Adrenal gland (tissue), 5 donors: ENCODE data around the gene CDKL2.

Source experiments
- CTCF ChIP-seq, 6 experiments: fragments of 450-650 bp in 4 of 6; fragments of 200-600 bp in 2 of 6; sonication (generic) in 1 of 6; IDR thresholded peaks; 1 replicate in 5 of 6; 2 replicates in 1 of 6; pipeline versions ENCODE4 v1.5.1 to v1.8.0; 2016 to 2021; ENCODE audit warnings: antibody characterized with exemption in 6 of 6, mild to moderate bottlenecking in 2 of 6, moderate library complexity in 1 of 6
- POLR2A ChIP-seq, 2 donors: fragments of 450-650 bp; IDR thresholded peaks; one replicate each; pipeline ENCODE4 v1.6.1; 2017; ENCODE audit warnings: antibody characterized with exemption in 2 of 2, mild to moderate bottlenecking in 2 of 2, moderate library complexity in 1 of 2
- donor health status: DM: no; HTN: no; CAD: no.

GRCh38 chr4:75566911-75567310 lies 63.4 kb downstream of the CDKL2 start:
- no peak for TF ChIP-seq CTCF (IDR thresholded peaks at IDR 0.05)
- no peak for TF ChIP-seq POLR2A (IDR thresholded peaks at IDR 0.05)
